ENCODE results near the gene TFIP11.

TFIP11 gene

GRCh38 chr22:26447584-26448329 lies 64.5 kb downstream of the TFIP11 start:
- no peak for DNase-seq (ENCODE audit: low spot score)

GRCh38 chr22:26446808-26447515 lies 65.3 kb downstream of the TFIP11 start:
- no peak for DNase-seq (ENCODE audit: low spot score)

DNA sequence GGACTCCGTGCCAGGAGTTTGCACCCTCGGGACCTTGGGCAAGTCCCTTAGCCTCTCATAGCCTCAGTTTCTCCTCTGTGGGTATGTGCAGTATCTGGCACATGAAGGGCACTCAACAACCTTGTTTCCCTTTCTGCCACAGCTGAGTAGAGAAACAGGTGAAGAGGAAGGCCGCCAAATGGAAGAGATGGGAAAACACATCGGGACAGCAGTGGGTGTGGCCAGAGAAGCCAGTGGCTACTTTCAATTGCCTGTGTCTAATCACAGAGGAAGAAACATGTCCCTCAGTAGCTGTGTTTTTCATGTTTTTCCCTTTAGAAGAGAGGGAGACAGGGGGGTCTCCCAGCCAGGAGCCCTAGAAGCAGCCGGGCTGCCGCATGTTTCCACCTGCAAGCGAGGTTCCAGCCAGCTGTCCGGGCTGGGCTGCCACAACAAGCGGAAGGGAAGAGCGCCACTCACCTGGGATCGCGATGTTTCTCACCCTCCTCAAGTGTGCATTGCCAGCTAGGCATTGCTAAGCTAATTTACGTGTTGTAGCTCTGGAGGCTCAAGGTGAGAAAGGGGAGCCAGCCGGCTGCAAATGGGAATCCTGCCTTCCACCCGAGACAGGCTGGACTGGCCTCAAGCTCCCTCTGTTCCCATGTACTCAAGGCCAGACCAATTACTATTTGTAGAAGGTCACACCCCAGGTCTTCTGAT lies 66.5 kb downstream of the TFIP11 start:
- DNase-seq (ENCODE audit: low spot score): no peak

GRCh38 chr22:26444777-26445176 lies 67.5 kb downstream of the TFIP11 start:
- peak; percentile 70 for DNase-seq (ENCODE audit: low spot score)

- DNase-seq (ENCODE audit: low spot score): no peak
Observed at GRCh38 chr22:26443901-26444690, 68.2 kb downstream of the TFIP11 start.

GRCh38 chr22:26442086-26442756 lies 70.1 kb downstream of the TFIP11 start:
- no peak for DNase-seq (ENCODE audit: low spot score)

Measured in kidney tubule cell (primary cell).